NCI-H2171 treated with DMSO at 0.1 percent for 48 hours (cell line): ENCODE measurements around the gene RPL36.
"Not testable (repeated sequence)": the region's sequence is repeated elsewhere in the genome, so short reads cannot be mapped to it uniquely, and the experiment has no call there.

Experiments
- DNase-seq: peaks from one replicate; lab custom pipeline; 2025; lab: John Stamatoyannopoulos, UW

The RPL36 gene

GRCh38 chr19:5690955-5691821 lies 1.1 kb downstream of the RPL36 start:
- DNase-seq = peak; percentile 39

DNA sequence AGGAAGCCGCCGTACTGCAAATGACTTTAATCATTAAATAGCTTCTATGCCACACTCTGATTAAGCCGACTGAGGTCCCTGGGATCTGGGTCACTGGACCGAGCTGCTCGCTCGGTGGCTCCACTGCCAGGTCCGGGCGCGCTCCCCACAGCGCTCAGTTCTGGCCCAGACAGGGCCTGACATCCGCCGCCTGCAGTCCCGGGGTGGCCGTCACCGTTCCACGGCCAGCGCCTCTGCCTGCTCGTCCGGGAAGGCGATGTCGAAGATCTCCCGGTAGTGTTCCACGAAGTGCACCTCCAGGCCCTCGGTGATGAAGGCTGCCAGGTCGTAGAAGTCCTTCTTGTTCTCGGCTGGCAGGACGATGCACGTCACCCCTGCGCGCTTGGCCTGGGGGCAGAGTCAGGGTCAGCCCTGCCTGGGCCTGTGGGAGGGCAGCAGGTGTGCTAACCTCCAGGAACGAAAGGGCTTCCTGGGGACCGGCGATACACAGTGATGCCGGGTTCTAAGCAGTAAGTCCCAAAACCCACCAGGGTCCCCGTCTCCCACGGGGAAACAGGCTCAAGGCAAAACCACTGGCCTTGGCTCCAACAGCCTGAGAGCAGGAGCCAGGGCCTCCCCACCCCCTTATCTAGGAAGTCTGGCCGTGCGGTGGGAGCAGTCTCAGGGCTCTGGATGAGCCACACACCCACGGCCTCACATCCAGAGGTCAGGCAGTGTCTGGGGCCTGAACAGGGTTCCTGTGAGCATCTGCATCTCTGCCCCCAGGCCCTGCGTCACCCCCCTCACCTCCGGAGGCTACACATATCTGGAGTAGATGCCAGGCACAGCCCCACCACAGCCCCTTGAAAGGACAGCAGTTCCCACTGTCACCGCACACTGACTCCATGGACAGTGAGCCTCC lies 2.0 kb downstream of the RPL36 start:
- DNase-seq = no peak

- no peak for DNase-seq
Observed at GRCh38 chr19:5692723-5693194, 2.7 kb downstream of the RPL36 start.

- DNase-seq = no peak
Observed at GRCh38 chr19:5693195-5694166, 3.4 kb downstream of the RPL36 start.

GRCh38 chr19:5694167-5694955 lies 4.3 kb downstream of the RPL36 start:
- DNase-seq = no peak

- DNase-seq = no peak
Observed at GRCh38 chr19:5694956-5695648, 5.0 kb downstream of the RPL36 start.

- DNase-seq = no peak
Observed at GRCh38 chr19:5695649-5696195, 5.6 kb downstream of the RPL36 start.

GRCh38 chr19:5696196-5697021 lies 6.3 kb downstream of the RPL36 start:
- DNase-seq = no peak

DNA sequence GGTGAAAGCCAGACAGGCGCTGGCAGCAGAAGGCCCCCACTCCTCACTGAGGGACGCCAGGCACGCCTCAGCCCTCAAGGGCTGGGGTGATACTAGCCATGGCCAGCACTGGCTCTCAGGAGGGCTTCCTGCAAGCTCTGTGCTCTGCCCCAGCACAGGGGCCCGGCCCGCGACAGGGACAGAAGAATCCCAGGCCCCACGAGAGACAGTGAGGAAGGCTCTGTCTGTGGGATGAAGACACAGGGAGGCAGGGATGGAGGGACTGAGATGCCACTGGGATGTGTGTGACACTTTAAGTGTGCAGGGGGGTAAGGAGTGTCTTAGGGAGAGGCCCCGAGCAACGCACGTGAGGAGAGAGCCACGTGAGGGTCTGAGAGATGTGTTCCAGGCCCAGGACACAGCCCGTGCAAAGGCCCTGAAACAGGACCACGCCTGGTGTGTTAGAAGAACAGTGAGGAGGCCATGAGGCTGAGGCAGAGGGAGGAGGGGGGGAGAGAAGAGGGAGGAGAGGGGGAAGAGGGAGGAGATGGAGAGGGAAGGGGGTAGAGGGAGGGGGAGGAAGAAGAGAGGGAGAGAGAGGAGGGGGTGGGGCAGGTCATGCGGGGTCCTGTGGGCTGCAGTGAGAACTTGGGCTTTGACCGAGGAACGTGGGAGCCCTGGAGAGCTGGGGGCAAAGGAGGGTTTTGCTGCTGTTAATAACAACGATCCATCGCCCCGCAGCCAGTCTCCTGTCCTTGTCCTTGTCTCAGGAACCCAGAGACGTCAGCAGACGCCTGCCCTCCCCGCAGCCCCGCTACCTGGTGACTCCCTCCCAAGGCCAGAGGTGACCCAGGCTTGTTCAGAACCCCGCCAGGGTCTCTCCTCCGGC lies 7.2 kb downstream of the RPL36 start:
- no peak for DNase-seq

GRCh38 chr19:5697890-5698634 lies 8.0 kb downstream of the RPL36 start:
- no peak for DNase-seq

- DNase-seq = no peak
Observed at GRCh38 chr19:5698635-5699422, 8.7 kb downstream of the RPL36 start.

GRCh38 chr19:5700455-5701092 lies 10.5 kb downstream of the RPL36 start:
- DNase-seq = no peak

GRCh38 chr19:5702053-5702410 lies 11.9 kb downstream of the RPL36 start:
- not testable (repeated sequence) for DNase-seq

DNA sequence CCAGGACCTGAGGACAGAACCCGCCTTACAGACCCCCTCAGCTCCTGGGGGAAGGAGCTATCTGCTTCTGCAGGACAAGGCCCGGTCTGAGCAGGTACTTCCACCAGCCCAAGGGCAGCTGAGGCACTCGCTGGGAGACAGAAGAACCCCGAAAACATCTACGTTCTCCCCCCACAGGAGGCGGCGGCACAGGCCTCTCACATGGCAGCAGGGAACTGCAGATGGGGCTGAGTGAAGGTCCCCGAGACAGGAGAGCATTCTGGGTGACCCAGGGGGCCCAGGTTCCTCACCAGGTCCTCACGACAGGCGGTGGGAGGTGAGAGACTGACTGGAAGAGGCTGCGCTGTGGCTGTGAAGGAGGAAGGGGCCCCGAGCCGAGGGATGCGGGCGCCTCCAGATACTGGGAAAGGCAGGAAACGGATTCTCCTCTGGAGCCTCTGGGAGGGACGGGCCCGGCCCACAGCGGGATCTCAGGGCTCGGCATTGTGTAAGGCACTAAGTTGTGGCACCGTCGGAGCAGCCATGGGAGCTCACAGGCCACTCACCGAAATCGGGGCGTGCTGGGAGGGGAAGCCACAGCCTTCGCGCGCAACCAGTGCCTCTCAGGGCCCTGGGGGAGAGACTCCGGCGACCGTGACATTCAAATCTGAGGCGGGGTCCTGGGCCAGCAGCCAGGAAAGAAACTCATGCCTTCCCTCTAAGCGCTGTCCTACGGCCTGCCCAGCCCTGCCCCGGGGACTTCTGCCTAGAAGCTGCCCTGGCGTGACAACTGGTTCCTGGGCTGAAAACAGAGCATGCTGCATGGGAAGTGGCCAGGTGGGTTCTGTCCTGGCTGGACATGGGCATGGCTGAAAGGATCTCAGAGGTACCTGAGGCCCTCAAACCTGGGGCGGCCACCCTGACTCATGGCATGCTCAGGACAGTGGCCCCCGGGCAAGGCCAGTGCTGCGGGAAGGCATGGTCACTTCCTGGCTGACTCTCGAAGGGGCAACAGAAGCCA lies 14.0 kb downstream of the RPL36 start:
- DNase-seq = no peak

- DNase-seq = no peak
Observed at GRCh38 chr19:5705552-5705951, 15.5 kb downstream of the RPL36 start.
